Ovary (tissue), 9 donors: ENCODE measurements around the gene ACTN1. TPM values are rescaled to one million over a fixed set of nuclear protein-coding genes. Genes with fewer than 3 reads are reported as not detected.

Experiments used
- DNase-seq, 5 donors: peaks; one replicate each; pipeline ENCODE4 v3.0.0-alpha.2; 2019 to 2020
- H3K27ac ChIP-seq, 2 donors: fragments of 200-600 bp; one replicate each; pipeline versions ENCODE4 v1.5.1 to v1.8.0; 2019 to 2022
- H3K27me3 ChIP-seq: fragments of 200-600 bp; one replicate; pipeline ENCODE4 v1.8.0; 2022
- H3K36me3 ChIP-seq: fragments of 200-600 bp; sonication (generic); one replicate; pipeline ENCODE4 v1.5.1; 2019
- H3K4me1 ChIP-seq: one replicate; pipeline ENCODE4 v1.8.1; 2013; ENCODE audit warnings: mild to moderate bottlenecking, moderate library complexity; ENCODE audit not compliant: insufficient read depth
- H3K4me3 ChIP-seq: fragments of 200-600 bp; sonication (generic); one replicate; pipeline ENCODE4 v1.5.1; 2017
- H3K9me3 ChIP-seq, 2 donors: fragments of 200-600 bp in 1 of 2; sonication (generic) in 1 of 2; one replicate each; pipeline versions ENCODE4 v1.5.1 to v1.8.1; 2013 to 2019; ENCODE audit warnings: mild to moderate bottlenecking in 1 of 2, moderate library complexity in 1 of 2
- EP300 ChIP-seq: sonication (generic); formaldehyde crosslinking; IDR thresholded peaks from one replicate; pipeline ENCODE4 v1.6.1; 2017; ENCODE audit warnings: antibody characterized with exemption
- POLR2A ChIP-seq: fragments of 450-650 bp; IDR thresholded peaks from one replicate; pipeline ENCODE4 v1.6.1; 2017; ENCODE audit warnings: antibody characterized with exemption, mild to moderate bottlenecking, moderate library complexity
- WGBS, 3 donors: extraction: QIAGEN DNeasy Blood & Tissue Kit in 1 of 3; methylation state at CpG; one replicate each; pipeline versions ENCODE4 v1.1.5 to v1.1.7; 2013 to 2017; 5-methylcytosine and 5-hydroxymethylcytosine counted together
- intact Hi-C, 4 donors: fragments of 100-400 bp; cut with DNase I; formaldehyde crosslinking; loops; one replicate each; pipeline versions ENCODE4 v1.11.0 to v1.15.1; 2022 to 2023
- polyA plus RNA-seq, 2 donors: library from polyadenylated mRNA; stranded (reverse); fragments of 200-250 nt in 1 of 2; fragments of 350-450 nt in 1 of 2; fragmentation: Illumina TruSeq in 1 of 2; extraction: RNeasy Lipid Tissue Mini Kit (QIAGEN cat#74804) in 1 of 2; gene quantifications; one replicate each; pipeline ENCODE4 v1.2.3, GENCODE V29; 2013 to 2014
- total RNA-seq, 7 donors: library from RNA; depleted of rRNA in 2 of 7; stranded (reverse); fragments of >200 nt in 2 of 7; fragmentation: NEBNext Ultra II Directional in 3 of 7; extraction: Animal tissue kit (Norgen Biotek cat#: 25700) in 3 of 7; gene quantifications; one replicate each; pipeline versions ENCODE4 v1.1.0 to v1.2.4, GENCODE V29; 2016 to 2023
- TF ChIP-seq, protein P1 (sequence below), 3 donors: fragments of 450-650 bp in 2 of 3; fragments of 200-600 bp in 1 of 3; IDR thresholded peaks; one replicate each; pipeline versions ENCODE4 v1.5.1 to v1.8.0; 2016 to 2022; ENCODE audit warnings: antibody characterized with exemption in 3 of 3, mild to moderate bottlenecking in 1 of 3
- donor health status: DM: no; HTN: no; CAD: no; lungs with moderate emphysema.
- donor health status: DM: no; HTN: no; CAD: no.
- donor health status: Bipolar disorder and iron deficiency.
- donor health status: DM: yes; HTN: yes; CAD: no.
- donor health status: DM: no; HTN: no; CAD: no.
- donor health status: DM: yes; HTN: yes; CAD: no.

Gene ACTN1
- total and polyA plus RNA-seq, 9 donors = 39.0 to 203 (median 138) TPM

DNA sequence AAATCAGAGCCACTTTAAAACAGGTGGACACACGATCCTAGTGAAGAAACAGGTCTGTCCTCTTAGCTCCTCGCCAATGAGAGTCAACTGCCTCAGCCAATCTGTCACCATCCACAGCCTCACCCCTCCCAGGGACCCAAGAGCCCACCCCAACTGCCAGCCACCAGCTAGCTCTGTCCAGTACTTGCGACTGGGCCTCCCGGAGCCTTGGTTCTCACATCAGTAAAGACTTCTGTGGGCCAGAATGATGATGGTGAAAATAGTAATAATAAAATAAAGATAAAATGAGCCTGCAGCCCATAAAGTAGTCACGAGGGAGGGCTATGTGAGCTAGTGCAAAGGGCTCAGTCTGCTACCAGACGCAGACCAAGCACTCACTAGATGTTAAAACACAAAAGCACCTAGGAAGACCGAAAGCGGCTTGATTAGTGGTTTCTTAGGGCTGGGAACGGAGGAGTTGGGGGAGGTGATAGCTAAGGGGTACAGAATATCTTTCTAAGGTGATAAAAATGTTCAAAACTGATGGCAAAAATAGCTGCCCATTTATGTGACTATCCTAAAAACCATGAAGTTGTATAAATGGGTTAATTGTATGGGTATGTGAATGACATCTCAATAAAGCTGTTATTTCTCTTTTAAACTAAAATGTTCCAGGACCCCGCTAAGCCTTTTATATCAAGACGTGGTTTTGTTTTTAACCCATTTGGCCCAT lies 39.8 kb downstream of the ACTN1 start:
- Histone ChIP-seq H3K27me3 (no peaks in the 10 kb centered on the region), H3K36me3 (no peaks in the 10 kb centered on the region), H3K9me3 (no peaks in the 10 kb centered on the region), H3K27ac (peak overlapping the region; percentile 9 to 18), H3K4me1 (peaks cover 36% of the 10 kb centered on the region), H3K4me3 (no peak overlapping the region)
- 39 to 54% (median 41%) methylated on average over 11 of the region's 11 CpGs for WGBS, 3 donors
- no peak for TF ChIP-seq EP300
- no peak for TF ChIP-seq POLR2A
- TF ChIP-seq, protein P1, sequence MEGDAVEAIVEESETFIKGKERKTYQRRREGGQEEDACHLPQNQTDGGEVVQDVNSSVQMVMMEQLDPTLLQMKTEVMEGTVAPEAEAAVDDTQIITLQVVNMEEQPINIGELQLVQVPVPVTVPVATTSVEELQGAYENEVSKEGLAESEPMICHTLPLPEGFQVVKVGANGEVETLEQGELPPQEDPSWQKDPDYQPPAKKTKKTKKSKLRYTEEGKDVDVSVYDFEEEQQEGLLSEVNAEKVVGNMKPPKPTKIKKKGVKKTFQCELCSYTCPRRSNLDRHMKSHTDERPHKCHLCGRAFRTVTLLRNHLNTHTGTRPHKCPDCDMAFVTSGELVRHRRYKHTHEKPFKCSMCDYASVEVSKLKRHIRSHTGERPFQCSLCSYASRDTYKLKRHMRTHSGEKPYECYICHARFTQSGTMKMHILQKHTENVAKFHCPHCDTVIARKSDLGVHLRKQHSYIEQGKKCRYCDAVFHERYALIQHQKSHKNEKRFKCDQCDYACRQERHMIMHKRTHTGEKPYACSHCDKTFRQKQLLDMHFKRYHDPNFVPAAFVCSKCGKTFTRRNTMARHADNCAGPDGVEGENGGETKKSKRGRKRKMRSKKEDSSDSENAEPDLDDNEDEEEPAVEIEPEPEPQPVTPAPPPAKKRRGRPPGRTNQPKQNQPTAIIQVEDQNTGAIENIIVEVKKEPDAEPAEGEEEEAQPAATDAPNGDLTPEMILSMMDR (IDR thresholded peaks at IDR 0.05) = no peak
- intact Hi-C loops = loop anchor here in 1 of 4 donors (5.0 kb wide), 1 partner anchor 38 kb away; the partner anchor contains the start of gene ACTN1
- DNase-seq = no peak

GRCh38 chr14:68938271-68939150 lies 40.6 kb downstream of the ACTN1 start:
- peak in 1 of 5 donors; percentile 58 for DNase-seq
- no peak overlapping the region for H3K4me3 ChIP-seq
- intact Hi-C loops = loop anchor here in 1 of 4 donors (5.0 kb wide), 1 partner anchor 39 kb away; the partner anchor contains the start of gene ACTN1

DNA sequence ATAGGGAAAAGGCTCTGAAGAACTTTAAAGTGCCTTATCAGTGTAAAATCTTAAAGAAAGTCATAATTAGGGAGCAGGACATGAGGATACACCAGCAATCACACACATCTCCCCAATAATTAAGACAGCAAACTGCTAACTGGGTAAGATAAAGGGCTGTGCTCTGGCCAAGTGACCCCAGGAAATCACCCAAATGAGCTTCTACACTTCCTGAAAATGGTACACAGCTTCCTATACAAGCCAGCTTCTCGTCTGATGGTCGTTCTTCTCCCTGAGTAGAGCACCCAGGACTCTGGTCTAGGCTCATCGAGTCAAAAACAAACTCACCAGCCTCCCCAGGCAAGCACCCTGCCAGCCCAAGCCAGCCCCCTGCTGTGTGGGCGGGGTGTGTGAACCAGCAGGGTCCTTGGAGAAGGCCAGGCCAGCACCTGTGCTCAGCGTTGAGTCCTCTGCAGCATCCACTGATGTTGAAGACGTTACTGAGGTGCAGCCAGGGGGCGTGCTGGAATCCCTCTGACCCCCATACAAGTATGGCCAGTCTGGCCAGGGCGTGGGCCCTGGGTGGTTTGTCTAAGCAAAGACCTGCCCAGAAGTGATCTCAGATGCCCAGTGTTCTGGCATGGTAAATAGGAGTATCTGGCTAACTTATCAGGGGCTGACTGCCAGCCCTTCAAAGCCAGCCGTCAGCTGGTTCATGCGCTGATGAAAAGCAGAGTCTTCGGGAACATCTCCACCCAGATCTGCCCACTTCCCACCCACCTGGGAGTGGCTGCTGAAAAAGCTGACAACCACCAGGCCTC lies 41.4 kb downstream of the ACTN1 start:
- intact Hi-C loops = loop anchor here in 1 of 4 donors (5.0 kb wide), 1 partner anchor 40 kb away; the partner anchor contains the start of gene ACTN1
- 59 to 67% (median 65%) methylated on average over 10 to 11 of the region's 11 CpGs for WGBS, 3 donors
- no peaks in the 10 kb centered on the region for H3K9me3 ChIP-seq
- H3K27ac ChIP-seq = peak overlapping the region in 1 of 2 donors; percentile 48
- TF ChIP-seq POLR2A = no peak
- no peak for TF ChIP-seq EP300
- TF ChIP-seq, protein P1 (IDR thresholded peaks at IDR 0.05) = no peak
- H3K27me3 ChIP-seq = no peaks in the 10 kb centered on the region
- DNase-seq = no peak
- no peaks in the 10 kb centered on the region for H3K36me3 ChIP-seq
- no peak overlapping the region for H3K4me3 ChIP-seq
- peaks cover 36% of the 10 kb centered on the region for H3K4me1 ChIP-seq

More at GRCh38 chr14:68938271-68939150, 40.6 kb downstream of the ACTN1 start:
- WGBS, 3 donors = 45 to 53% (median 48%) methylated on average over 4 of the region's 4 CpGs
- peaks cover 36% of the 10 kb centered on the region for H3K4me1 ChIP-seq
- TF ChIP-seq, protein P1 (IDR thresholded peaks at IDR 0.05) = no peak
- TF ChIP-seq EP300 (no peak), POLR2A (no peak)
- no peaks in the 10 kb centered on the region for H3K36me3 ChIP-seq
- no peaks in the 10 kb centered on the region for H3K27me3 ChIP-seq
- no peaks in the 10 kb centered on the region for H3K9me3 ChIP-seq
- peak overlapping the region; percentile 9 to 48 for H3K27ac ChIP-seq

DNA sequence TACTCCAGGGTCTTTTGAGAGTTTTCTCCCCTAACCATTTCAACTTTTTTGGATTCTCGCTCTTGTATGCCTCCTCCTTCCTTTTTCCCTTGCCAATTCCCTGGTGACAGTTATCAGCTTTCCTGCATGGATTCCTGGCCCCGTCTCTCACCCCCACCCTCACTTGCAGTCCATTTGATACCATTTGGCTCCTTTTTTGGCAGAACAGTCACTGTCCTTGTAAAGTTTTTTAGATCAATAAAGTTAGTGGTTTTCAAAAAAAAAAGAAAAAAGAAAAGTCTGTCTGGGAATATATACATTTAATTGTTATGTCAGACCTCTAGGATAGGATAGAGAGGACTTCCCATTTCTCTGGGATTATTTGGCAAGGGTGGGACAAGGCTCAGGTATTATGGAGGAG lies 42.1 kb downstream of the ACTN1 start:
- Histone ChIP-seq H3K27ac (no peak overlapping the region), H3K9me3 (no peaks in the 10 kb centered on the region), H3K4me1 (peaks cover 36% of the 10 kb centered on the region), H3K4me3 (no peak overlapping the region), H3K27me3 (no peaks in the 10 kb centered on the region), H3K36me3 (no peaks in the 10 kb centered on the region)
- intact Hi-C loops = loop anchor here in 1 of 4 donors (5.0 kb wide), 1 partner anchor 40 kb away; the partner anchor contains the start of gene ACTN1
- TF ChIP-seq POLR2A (no peak), EP300 (no peak)
- TF ChIP-seq, protein P1 (IDR thresholded peaks at IDR 0.05) = no peak
- DNase-seq = no peak
- WGBS, 3 donors = 55 to 59% (median 57%) methylated on average over 2 of the region's 2 CpGs
